IMR-90 (cell line): Measurements from ENCODE around the gene CNPY1. TPM values are rescaled to one million over a fixed set of nuclear protein-coding genes. Genes with fewer than 3 reads are reported as not detected.

Experiments used
- ATAC-seq: fragments of 200-7000 bp; cut with Tn5 transposase; 2 replicates; pipeline ENCODE4 v1.9.1; 2020; ENCODE audit warnings: low read depth, mild to moderate bottlenecking, moderate library complexity
- BruUV-seq: library from RNA; stranded (reverse); fragments of 400-500 nt; replicated peaks from 2 replicates; lab custom pipeline; 2021; lab: Mats Ljungman, UMichigan
- CTCF ChIA-PET: fragments of 300-600 bp; formaldehyde crosslinking; extraction: SDS; loops from one replicate; lab custom pipeline; 2021; ENCODE audit warnings: antibody characterized with exemption; lab: Yijun Ruan, JAX
- POLR2A ChIA-PET: fragments of 300-600 bp; sonication (Branson Sonifier 250); formaldehyde crosslinking; loops from one replicate; lab custom pipeline; 2022; ENCODE audit warnings: antibody characterized with exemption; ENCODE audit not compliant: unreplicated experiment; lab: Charles Lee
- DNase-seq: peaks from one replicate; pipeline ENCODE4 v3.0.0; 2013
- H2AFZ ChIP-seq: replicated peaks from 2 replicates; pipeline ENCODE3; 2013; ENCODE audit warnings: low read length, mild to moderate bottlenecking; ENCODE audit not compliant: poor library complexity
- H2AK5ac ChIP-seq: 2 replicates; pipeline ENCODE4 v1.6.1; 2013; ENCODE audit warnings: low read depth, low read length, inconsistent platforms
- H2AK9ac ChIP-seq: replicated peaks from 2 replicates; pipeline ENCODE3; 2013; ENCODE audit warnings: mild to moderate bottlenecking, low read depth, low read length, moderate library complexity; ENCODE audit not compliant: poor library complexity
- H2BK120ac ChIP-seq: 2 replicates; pipeline ENCODE4 v1.6.1; 2013; ENCODE audit warnings: low read depth, low read length, inconsistent platforms
- H2BK15ac ChIP-seq: 3 replicates; pipeline ENCODE4 v1.6.1; 2013; ENCODE audit warnings: low read depth, low read length, inconsistent platforms
- H2BK20ac ChIP-seq: 2 replicates; pipeline ENCODE4 v1.6.1; 2013; ENCODE audit warnings: low read depth, mild to moderate bottlenecking, inconsistent platforms, low read length, moderate library complexity
- H2BK5ac ChIP-seq: 2 replicates; pipeline ENCODE4 v1.6.1; 2013; ENCODE audit warnings: mild to moderate bottlenecking, low read depth, low read length, inconsistent platforms; ENCODE audit not compliant: poor library complexity, severe bottlenecking
- H3K14ac ChIP-seq: replicated peaks from 2 replicates; pipeline ENCODE4 v1.6.1; 2013; ENCODE audit warnings: low read depth, low read length, inconsistent platforms
- H3K18ac ChIP-seq: 2 replicates; pipeline ENCODE4 v1.6.1; 2013; ENCODE audit warnings: low read depth, low read length, control low read depth
- H3K23ac ChIP-seq: 2 replicates; pipeline ENCODE4 v1.6.1; 2013; ENCODE audit warnings: low read depth, low read length, inconsistent platforms
- H3K27ac ChIP-seq: 2 replicates; pipeline ENCODE4 v1.5.1; 2013; ENCODE audit warnings: mild to moderate bottlenecking, control low read depth, low read length; ENCODE audit not compliant: insufficient read depth
- H3K27me3 ChIP-seq: 2 replicates; pipeline ENCODE4 v1.6.1; 2013; ENCODE audit warnings: low read length; ENCODE audit not compliant: control insufficient read depth, insufficient read depth
- H3K36me3 ChIP-seq: 2 replicates; pipeline ENCODE4 v1.6.1; 2013; ENCODE audit warnings: low read length, mixed read lengths; ENCODE audit not compliant: control insufficient read depth, insufficient read depth
- H3K4ac ChIP-seq: 2 replicates; pipeline ENCODE4 v1.6.1; 2013; ENCODE audit warnings: low read depth, low read length, inconsistent platforms
- H3K4me1 ChIP-seq: 2 replicates; pipeline ENCODE4 v1.6.1; 2013; ENCODE audit warnings: low read length, mixed read lengths; ENCODE audit not compliant: control insufficient read depth, insufficient read depth
- H3K4me2 ChIP-seq: 2 replicates; pipeline ENCODE4 v1.6.1; 2013; ENCODE audit warnings: low read depth, mild to moderate bottlenecking, control low read depth, low read length, moderate library complexity
- H3K4me3 ChIP-seq: 2 replicates; pipeline ENCODE4 v1.5.1; 2013; ENCODE audit warnings: low read depth, mild to moderate bottlenecking, control low read depth, low read length, moderate library complexity; ENCODE audit not compliant: insufficient read depth
- H3K56ac ChIP-seq: 2 replicates; pipeline ENCODE4 v1.6.1; 2013; ENCODE audit warnings: low read length, inconsistent platforms; ENCODE audit not compliant: insufficient read depth; ENCODE audit errors: extremely low read depth
- H3K79me1 ChIP-seq, 2 experiments: 2 replicates each; pipeline ENCODE4 v1.6.1; 2013; ENCODE audit warnings: low read length in 2 of 2, inconsistent platforms in 1 of 2, low read depth in 1 of 2
- H3K9ac ChIP-seq: 2 replicates; pipeline ENCODE4 v1.6.1; 2013; ENCODE audit warnings: low read depth, low read length, control low read depth
- H3K9me1 ChIP-seq: 2 replicates; pipeline ENCODE4 v1.6.1; 2013; ENCODE audit warnings: low read length, inconsistent platforms; ENCODE audit not compliant: insufficient read depth
- H3K9me3 ChIP-seq: 2 replicates; pipeline ENCODE4 v1.6.1; 2013; ENCODE audit warnings: low read length; ENCODE audit not compliant: control insufficient read depth, insufficient read depth
- H4K20me1 ChIP-seq: 2 replicates; pipeline ENCODE4 v1.6.1; 2013; ENCODE audit warnings: low read length, inconsistent platforms; ENCODE audit not compliant: insufficient read depth
- H4K5ac ChIP-seq: 2 replicates; pipeline ENCODE4 v1.6.1; 2013; ENCODE audit warnings: mild to moderate bottlenecking, low read depth, low read length, control low read depth
- H4K8ac ChIP-seq, 2 experiments: 2 replicates each; pipeline ENCODE4 v1.6.1; 2013; ENCODE audit warnings: low read depth in 2 of 2, low read length in 2 of 2, control low read depth in 1 of 2, inconsistent platforms in 1 of 2
- H4K91ac ChIP-seq: 2 replicates; pipeline ENCODE4 v1.6.1; 2013; ENCODE audit warnings: low read depth, low read length, inconsistent platforms; ENCODE audit not compliant: insufficient read depth
- CHD1 ChIP-seq: IDR thresholded peaks from 2 replicates; pipeline ENCODE4 v1.6.1; 2012; ENCODE audit warnings: low read depth, low read length, improper control_type of control experiment
- CTCF ChIP-seq: conservative IDR thresholded peaks from 2 replicates; pipeline ENCODE4 v1.5.1; 2012; ENCODE audit warnings: mild to moderate bottlenecking, low read depth, low read length, improper control_type of control experiment
- MAZ ChIP-seq: IDR thresholded peaks from 2 replicates; pipeline ENCODE4 v1.6.1; 2012; ENCODE audit warnings: low read depth, mild to moderate bottlenecking, low read length, improper control_type of control experiment, moderate library complexity, borderline replicate concordance
- MXI1 ChIP-seq: IDR thresholded peaks from 2 replicates; pipeline ENCODE4 v1.6.1; 2012; ENCODE audit warnings: low read depth, mild to moderate bottlenecking, low read length, moderate library complexity, borderline replicate concordance
- RCOR1 ChIP-seq: IDR thresholded peaks from 2 replicates; pipeline ENCODE4 v1.6.1; 2012; ENCODE audit warnings: mild to moderate bottlenecking, low read length, improper control_type of control experiment; ENCODE audit not compliant: insufficient replicate concordance
- WGBS, 2 experiments: methylation state at CpG; one replicate each; pipeline versions ENCODE4 v1.1.5 to v1.1.7; 2013; ENCODE audit warnings: missing lambda C conversion rate in 2 of 2; ENCODE audit not compliant: insufficient read length in 1 of 2; ENCODE audit errors: extremely low coverage in 2 of 2; 5-methylcytosine and 5-hydroxymethylcytosine counted together
- dilution Hi-C: fragments of 300-500 bp; cut with HindIII; formaldehyde crosslinking; loops from one replicate; pipeline ENCODE4 v1.14.3; 2018; ENCODE audit warnings: low sequenced_read_pairs; ENCODE audit not compliant: unreplicated experiment
- in situ Hi-C: fragments of 300-500 bp; cut with MboI; formaldehyde crosslinking; loops from 3 replicates; pipeline ENCODE4 v1.14.3; 2019; ENCODE audit warnings: low sequenced_read_pairs, inconsistent platforms, mixed read lengths
- intact Hi-C: fragments of 100-400 bp; cut with micrococcal nuclease; formaldehyde crosslinking; loops from 2 replicates; pipeline ENCODE4 v1.10.0; 2022
- polyA plus RNA-seq, 3 experiments: library from polyadenylated mRNA; depleted of rRNA; stranded (reverse); fragments of >200 nt; gene quantifications; 2 replicates each; pipeline ENCODE4 v1.2.3, GENCODE V29; 2012; ENCODE audit warnings: low replicate concordance in 1 of 3
- total RNA-seq: library from RNA; depleted of rRNA; stranded (reverse); fragments of >200 nt; gene quantifications from 2 replicates; pipeline ENCODE4 v1.2.3, GENCODE V29; 2012

Gene CNPY1
- total and polyA plus RNA-seq, 2 of the 4 experiments (the other 2 are of a cell fraction), result not detected

GRCh38 chr7:155464183-155464582 lies 82.2 kb downstream of the CNPY1 start:
- Histone ChIP-seq H3K9ac (no peak overlapping the region), H3K14ac (no peak overlapping the region), H4K8ac (no peak overlapping the region), H3K36me3 (no peaks in the 10 kb centered on the region), H3K27ac (no peak overlapping the region), H3K79me1 (no peaks in the 10 kb centered on the region), H2BK15ac (no peak overlapping the region), H3K9me1 (no peaks in the 10 kb centered on the region), H3K4me2 (no peak overlapping the region), H2BK20ac (no peak overlapping the region), H2AFZ (no peak overlapping the region), H3K56ac (no peak overlapping the region), H4K5ac (no peak overlapping the region), H2AK9ac (no peak overlapping the region), H2BK120ac (no peak overlapping the region), H3K4me1 (no peaks in the 10 kb centered on the region), H3K23ac (no peak overlapping the region), H2BK5ac (no peak overlapping the region), H3K27me3 (peaks cover 89% of the 10 kb centered on the region), H3K4ac (no peak overlapping the region), H3K4me3 (no peak overlapping the region), H4K20me1 (no peaks in the 10 kb centered on the region), H3K9me3 (no peaks in the 10 kb centered on the region), H2AK5ac (no peak overlapping the region), H4K91ac (no peak overlapping the region), H3K18ac (no peak overlapping the region)
- no peak for TF ChIP-seq RCOR1
- TF ChIP-seq CHD1, result no peak
- TF ChIP-seq MAZ, result no peak
- no peak for TF ChIP-seq MXI1
- TF ChIP-seq CTCF, result no peak
- intact Hi-C loops (no loop called here), in situ Hi-C loops (no loop called here), dilution Hi-C loops (no loop called here)
- ChIA-PET CTCF (no interaction called here), POLR2A (no interaction called here)
- no peak for DNase-seq
- BruUV-seq, result no TSS peak
- no CpG with 5 or more reads among the region's 6 CpGs for WGBS, 2 experiments
- no peak for ATAC-seq
